ENCODE data around the gene STKLD1. TPM values are rescaled to one million over a fixed set of nuclear protein-coding genes. Genes with fewer than 3 reads are reported as not detected.
"Not testable (repeated sequence)": the region's sequence is repeated elsewhere in the genome, so short reads cannot be mapped to it uniquely, and the experiment has no call there.

Gene STKLD1
- total and polyA plus RNA-seq, 2 donors = 0.32 to 1.1 TPM

DNA sequence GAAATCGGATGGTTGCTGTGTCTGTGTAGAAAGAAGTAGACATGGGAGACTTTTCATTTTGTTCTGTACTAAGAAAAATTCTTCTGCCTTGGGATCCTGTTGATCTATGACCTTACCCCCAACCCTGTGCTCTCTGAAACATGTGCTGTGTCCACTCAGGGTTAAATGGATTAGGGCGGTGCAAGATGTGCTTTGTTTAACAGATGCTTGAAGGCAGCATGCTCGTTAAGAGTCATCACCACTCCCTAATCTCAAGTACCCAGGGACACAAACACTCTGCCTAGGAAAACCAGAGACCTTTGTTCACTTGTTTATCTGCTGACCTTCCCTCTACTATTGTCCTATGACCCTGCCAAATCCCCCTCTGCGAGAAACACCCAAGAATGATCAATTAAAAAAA is 15.3 kb downstream of the STKLD1 start:
- 48% methylated on average over 2 of the region's 4 CpGs for WGBS
- H3K36me3 ChIP-seq (ENCODE audit: insufficient read depth); H3K4me1 ChIP-seq (ENCODE audit: insufficient read depth); DNase-seq (ENCODE audit: extremely low spot score); H3K4me3 ChIP-seq (ENCODE audit: low read depth, low read length); H3K27ac ChIP-seq (ENCODE audit: low read depth): not testable (repeated sequence)

GRCh38 chr9:133392308-133392707 is 16.1 kb downstream of the STKLD1 start:
- H3K4me3 ChIP-seq (ENCODE audit: low read depth, low read length); H3K4me1 ChIP-seq (ENCODE audit: insufficient read depth); DNase-seq (ENCODE audit: extremely low spot score); H3K27ac ChIP-seq (ENCODE audit: low read depth); H3K36me3 ChIP-seq (ENCODE audit: insufficient read depth): not testable (repeated sequence)
- WGBS = 96% methylated on average over 3 of the region's 3 CpGs

DNA sequence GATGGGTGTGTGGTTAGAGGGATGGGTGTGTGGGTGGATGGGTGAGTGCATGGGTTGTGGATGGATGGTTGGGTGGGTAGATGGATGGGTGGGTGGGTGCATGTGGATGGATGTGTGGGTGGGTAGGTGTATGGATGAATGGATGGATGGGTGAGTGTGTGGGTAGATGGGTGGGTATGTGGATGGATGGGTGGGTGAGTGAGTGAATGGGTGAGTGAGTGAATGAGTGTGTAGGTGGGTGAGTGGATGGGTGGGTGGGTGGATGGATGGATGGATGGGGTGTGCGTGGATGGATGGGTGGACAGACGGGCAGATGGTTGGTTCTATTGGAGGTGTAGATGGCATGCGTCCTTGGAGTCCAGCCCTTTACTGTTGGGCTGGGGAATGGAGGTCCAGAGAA is 17.2 kb downstream of the STKLD1 start:
- Histone ChIP-seq H3K4me3 (ENCODE audit: low read depth, low read length) (no peak overlapping the region), H3K27ac (ENCODE audit: low read depth) (no peak overlapping the region), H3K4me1 (ENCODE audit: insufficient read depth) (no peaks in the 10 kb centered on the region), H3K36me3 (ENCODE audit: insufficient read depth) (no peaks in the 10 kb centered on the region)
- no peak for DNase-seq (ENCODE audit: extremely low spot score)
- WGBS = 87% methylated on average over 3 of the region's 3 CpGs

GRCh38 chr9:133394687-133395271 is 18.6 kb downstream of the STKLD1 start:
- H3K4me1 ChIP-seq (ENCODE audit: insufficient read depth) = no peaks in the 10 kb centered on the region
- no peak overlapping the region for H3K4me3 ChIP-seq (ENCODE audit: low read depth, low read length)
- no peaks in the 10 kb centered on the region for H3K36me3 ChIP-seq (ENCODE audit: insufficient read depth)
- no peak for DNase-seq (ENCODE audit: extremely low spot score)
- no peak overlapping the region for H3K27ac ChIP-seq (ENCODE audit: low read depth)
- WGBS = 41% methylated on average over 8 of the region's 8 CpGs

- 25% methylated on average over 14 of the region's 14 CpGs for WGBS
- no peak overlapping the region for H3K27ac ChIP-seq (ENCODE audit: low read depth)
- H3K36me3 ChIP-seq (ENCODE audit: insufficient read depth) = peaks cover 2% of the 10 kb centered on the region
- H3K4me3 ChIP-seq (ENCODE audit: low read depth, low read length) = no peak overlapping the region
- no peak for DNase-seq (ENCODE audit: extremely low spot score)
- H3K4me1 ChIP-seq (ENCODE audit: insufficient read depth) = no peaks in the 10 kb centered on the region
These were observed 20.8 kb downstream of the STKLD1 start for GRCh38 chr9:133396952-133397351.

- no peak overlapping the region for H3K27ac ChIP-seq (ENCODE audit: low read depth)
- peaks cover 2% of the 10 kb centered on the region for H3K36me3 ChIP-seq (ENCODE audit: insufficient read depth)
- H3K4me1 ChIP-seq (ENCODE audit: insufficient read depth) = no peaks in the 10 kb centered on the region
- H3K4me3 ChIP-seq (ENCODE audit: low read depth, low read length) = no peak overlapping the region
- no peak for DNase-seq (ENCODE audit: extremely low spot score)
- 77% methylated on average over 6 of the region's 6 CpGs for WGBS
These were observed 21.2 kb downstream of the STKLD1 start for GRCh38 chr9:133397370-133397769.

- H3K4me3 ChIP-seq (ENCODE audit: low read depth, low read length) = no peak overlapping the region
- peaks cover 2% of the 10 kb centered on the region for H3K36me3 ChIP-seq (ENCODE audit: insufficient read depth)
- H3K27ac ChIP-seq (ENCODE audit: low read depth) = no peak overlapping the region
- no peaks in the 10 kb centered on the region for H3K4me1 ChIP-seq (ENCODE audit: insufficient read depth)
- 57% methylated on average over 9 of the region's 9 CpGs for WGBS
- DNase-seq (ENCODE audit: extremely low spot score) = no peak
These were observed 21.7 kb downstream of the STKLD1 start for GRCh38 chr9:133397895-133398294.

DNA sequence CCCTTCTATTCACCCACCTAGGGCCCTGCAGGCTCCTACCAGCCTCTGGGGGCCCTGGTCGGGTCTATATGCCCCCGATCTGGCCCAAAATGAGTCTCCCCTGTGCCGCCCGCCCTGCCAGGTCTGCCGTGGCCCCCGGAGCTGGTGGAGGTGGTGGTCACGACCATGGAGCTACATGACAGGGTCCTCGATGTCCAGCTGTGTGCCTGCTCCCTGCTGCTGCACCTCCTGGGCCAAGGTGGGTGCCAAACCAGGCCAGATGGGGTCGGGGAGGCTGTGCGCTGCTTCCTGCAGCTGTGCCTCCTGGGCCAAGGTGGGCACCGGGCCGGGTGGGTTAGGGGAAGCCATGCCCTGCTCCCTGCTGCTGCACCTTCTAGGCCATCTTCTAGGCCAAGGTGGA is 24.1 kb downstream of the STKLD1 start:
- WGBS = 91% methylated on average over 12 of the region's 12 CpGs
- H3K27ac ChIP-seq (ENCODE audit: low read depth) = no peak overlapping the region
- no peaks in the 10 kb centered on the region for H3K4me1 ChIP-seq (ENCODE audit: insufficient read depth)
- peaks cover 2% of the 10 kb centered on the region for H3K36me3 ChIP-seq (ENCODE audit: insufficient read depth)
- no peak for DNase-seq (ENCODE audit: extremely low spot score)
- no peak overlapping the region for H3K4me3 ChIP-seq (ENCODE audit: low read depth, low read length)

- no peaks in the 10 kb centered on the region for H3K4me1 ChIP-seq (ENCODE audit: insufficient read depth)
- no peak overlapping the region for H3K4me3 ChIP-seq (ENCODE audit: low read depth, low read length)
- H3K27ac ChIP-seq (ENCODE audit: low read depth) = no peak overlapping the region
- DNase-seq (ENCODE audit: extremely low spot score) = no peak
- H3K36me3 ChIP-seq (ENCODE audit: insufficient read depth) = peaks cover 2% of the 10 kb centered on the region
- WGBS = 86% methylated on average over 6 of the region's 6 CpGs
These were observed 25.4 kb downstream of the STKLD1 start for GRCh38 chr9:133401588-133401987.

GRCh38 chr9:133402689-133403088 is 26.5 kb downstream of the STKLD1 start:
- no peaks in the 10 kb centered on the region for H3K4me1 ChIP-seq (ENCODE audit: insufficient read depth)
- WGBS = 68% methylated on average over 7 of the region's 7 CpGs
- no peak overlapping the region for H3K4me3 ChIP-seq (ENCODE audit: low read depth, low read length)
- H3K36me3 ChIP-seq (ENCODE audit: insufficient read depth) = peaks cover 2% of the 10 kb centered on the region
- no peak for DNase-seq (ENCODE audit: extremely low spot score)
- H3K27ac ChIP-seq (ENCODE audit: low read depth) = no peak overlapping the region

GRCh38 chr9:133403766-133404453 is 27.7 kb downstream of the STKLD1 start:
- Histone ChIP-seq H3K4me1 (ENCODE audit: insufficient read depth) (no peaks in the 10 kb centered on the region), H3K4me3 (ENCODE audit: low read depth, low read length) (no peak overlapping the region), H3K36me3 (ENCODE audit: insufficient read depth) (peaks cover 4% of the 10 kb centered on the region), H3K27ac (ENCODE audit: low read depth) (no peak overlapping the region)
- 82% methylated on average over 16 of the region's 16 CpGs for WGBS
- DNase-seq (ENCODE audit: extremely low spot score) = no peak

DNA sequence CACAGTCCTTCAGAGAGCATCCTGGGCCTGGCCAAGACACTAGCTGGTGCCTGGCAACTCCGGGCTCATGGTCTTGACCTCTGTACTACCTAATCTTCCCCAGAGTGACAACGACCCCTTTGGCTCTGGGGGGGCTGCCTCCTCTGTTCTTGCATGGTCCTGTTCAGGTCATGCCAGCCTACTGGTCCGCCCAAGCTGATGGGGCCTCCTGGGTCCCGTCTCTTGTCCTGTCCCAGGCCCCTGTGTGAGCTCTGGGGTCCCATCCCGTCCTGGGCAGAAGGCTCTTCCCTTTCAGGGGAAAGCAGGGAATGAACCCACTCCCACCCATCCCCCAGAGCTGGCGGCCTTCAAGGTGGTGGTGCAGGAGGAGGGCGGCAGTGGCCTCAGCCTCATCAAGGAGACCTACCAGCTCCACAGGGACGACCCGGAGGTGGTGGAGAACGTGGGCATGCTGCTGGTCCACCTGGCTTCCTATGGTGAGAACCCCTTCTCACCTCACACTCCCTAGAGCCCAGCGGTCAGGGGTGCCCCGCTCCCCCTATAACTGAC is 28.4 kb downstream of the STKLD1 start:
- WGBS = 90% methylated on average over 12 of the region's 12 CpGs

GRCh38 chr9:133405508-133406438 is 29.6 kb downstream of the STKLD1 start:
- H3K36me3 ChIP-seq (ENCODE audit: insufficient read depth) = peaks cover 5% of the 10 kb centered on the region
- 79% methylated on average over 19 of the region's 19 CpGs for WGBS

More for the DNA sequence above, 28.4 kb downstream of the STKLD1 start:
- H3K4me3 ChIP-seq (ENCODE audit: low read depth, low read length) = no peak overlapping the region
- peaks cover 4% of the 10 kb centered on the region for H3K36me3 ChIP-seq (ENCODE audit: insufficient read depth)
- DNase-seq (ENCODE audit: extremely low spot score) = no peak
- H3K4me1 ChIP-seq (ENCODE audit: insufficient read depth) = no peaks in the 10 kb centered on the region
- H3K27ac ChIP-seq (ENCODE audit: low read depth) = no peak overlapping the region

More at GRCh38 chr9:133405508-133406438, 29.6 kb downstream of the STKLD1 start:
- Histone ChIP-seq H3K27ac (ENCODE audit: low read depth) (no peak overlapping the region), H3K4me3 (ENCODE audit: low read depth, low read length) (no peak overlapping the region), H3K4me1 (ENCODE audit: insufficient read depth) (no peaks in the 10 kb centered on the region)
- DNase-seq (ENCODE audit: extremely low spot score) = no peak
